NCI-H2196 treated with DMSO at 0.1 percent for 48 hours (cell line): Measurements from ENCODE around the gene SYNDIG1.

Experiments used
- DNase-seq: peaks from one replicate; lab custom pipeline; 2025; ENCODE audit not compliant: unreplicated experiment; lab: John Stamatoyannopoulos, UW

Gene SYNDIG1

GRCh38 chr20:24559114-24559732, 89.8 kb downstream of the SYNDIG1 start:
- no peak for DNase-seq

GRCh38 chr20:24560571-24561491, 91.4 kb downstream of the SYNDIG1 start:
- DNase-seq = no peak

- DNase-seq = no peak
Observed at GRCh38 chr20:24565835-24566351, 96.5 kb downstream of the SYNDIG1 start.

- DNase-seq = no peak
Observed at GRCh38 chr20:24566656-24567055, 97.2 kb downstream of the SYNDIG1 start.

GRCh38 chr20:24567508-24567907, 98.1 kb downstream of the SYNDIG1 start:
- no peak for DNase-seq

- no peak for DNase-seq
Observed at GRCh38 chr20:24568842-24569241, 99.4 kb downstream of the SYNDIG1 start.

GRCh38 chr20:24571159-24571558, 101.7 kb downstream of the SYNDIG1 start:
- DNase-seq = no peak

GRCh38 chr20:24572140-24572539, 102.7 kb downstream of the SYNDIG1 start:
- no peak for DNase-seq

- no peak for DNase-seq
Observed at GRCh38 chr20:24572862-24573261, 103.4 kb downstream of the SYNDIG1 start.

GRCh38 chr20:24573557-24573956, 104.1 kb downstream of the SYNDIG1 start:
- DNase-seq = no peak

GRCh38 chr20:24574307-24574706, 104.9 kb downstream of the SYNDIG1 start:
- DNase-seq = no peak

- no peak for DNase-seq
Observed at GRCh38 chr20:24574797-24575196, 105.4 kb downstream of the SYNDIG1 start.

GRCh38 chr20:24575811-24576210, 106.4 kb downstream of the SYNDIG1 start:
- no peak for DNase-seq

GRCh38 chr20:24576447-24576846, 107.0 kb downstream of the SYNDIG1 start:
- DNase-seq = no peak

- no peak for DNase-seq
Observed at GRCh38 chr20:24577271-24577909, 108.0 kb downstream of the SYNDIG1 start.

- no peak for DNase-seq
Observed at GRCh38 chr20:24578567-24579415, 109.4 kb downstream of the SYNDIG1 start.

GRCh38 chr20:24579475-24579874, 110.0 kb downstream of the SYNDIG1 start:
- no peak for DNase-seq

- no peak for DNase-seq
Observed at GRCh38 chr20:24580006-24580405, 110.6 kb downstream of the SYNDIG1 start.

- DNase-seq = no peak
Observed at GRCh38 chr20:24580855-24581254, 111.4 kb downstream of the SYNDIG1 start.

- DNase-seq = no peak
Observed at GRCh38 chr20:24581443-24582170, 112.2 kb downstream of the SYNDIG1 start.
